Panc1 (cell line): Measurements from ENCODE around the gene SBF1.

Experiments used
- CTCF ChIP-seq: fragments of 450-650 bp; IDR thresholded peaks from 2 replicates; pipeline ENCODE4 v1.5.1; 2017; ENCODE audit warnings: mild to moderate bottlenecking
- POLR2AphosphoS5 ChIP-seq: IDR thresholded peaks from 2 replicates; pipeline ENCODE4 v1.6.1; 2012; ENCODE audit warnings: mild to moderate bottlenecking, low read depth, low read length, moderate library complexity
- TCF7L2 ChIP-seq: IDR thresholded peaks from 2 replicates; pipeline ENCODE4 v1.6.1; 2011; ENCODE audit warnings: mild to moderate bottlenecking, low read depth, low read length, inconsistent platforms

- TF ChIP-seq CTCF (no peak), POLR2AphosphoS5 (no peak), TCF7L2 (no peak)
These were observed 57.2 kb downstream of the SBF1 start for GRCh38 chr22:50417411-50418210.
